Stimulated activated CD8-positive, alpha-beta memory T cell treated with anti-CD3 and anti-CD28 coated beads, Interleukin-15, amount 100 ng/mL, for 24 hours (primary cell): ENCODE measurements around the gene FAM90A26.
"Not testable (repeated sequence)": the region's sequence is repeated elsewhere in the genome, so short reads cannot be mapped to it uniquely, and the experiment has no call there.

Experiments used
- DNase-seq: peaks from one replicate; pipeline ENCODE4 v3.0.0-alpha.2; 2020; ENCODE audit warnings: low read depth

Gene FAM90A26

GRCh38 chr4:9169791-9170459, at the start of gene FAM90A26:
Gene FAM90A26 (plus strand): TSS chr4:9170409. CDS start chr4:9173173, 2,764 bp downstream.
- not testable (repeated sequence) for DNase-seq

GRCh38 chr4:9122711-9123110, 47.5 kb upstream of the FAM90A26 start:
- DNase-seq, result not testable (repeated sequence)

- DNase-seq, result not testable (repeated sequence)
These were observed 46.6 kb upstream of the FAM90A26 start for GRCh38 chr4:9123572-9124007.

- DNase-seq, result not testable (repeated sequence)
These were observed 44.5 kb upstream of the FAM90A26 start for GRCh38 chr4:9125601-9126161.

- not testable (repeated sequence) for DNase-seq
These were observed 38.8 kb upstream of the FAM90A26 start for GRCh38 chr4:9131420-9131819.

GRCh38 chr4:9132849-9133248, 37.4 kb upstream of the FAM90A26 start:
- not testable (repeated sequence) for DNase-seq

GRCh38 chr4:9134011-9134410, 36.2 kb upstream of the FAM90A26 start:
- not testable (repeated sequence) for DNase-seq

- not testable (repeated sequence) for DNase-seq
These were observed 35.7 kb upstream of the FAM90A26 start for GRCh38 chr4:9134556-9134955.

- DNase-seq, result not testable (repeated sequence)
These were observed 29.2 kb upstream of the FAM90A26 start for GRCh38 chr4:9141050-9141449.

- DNase-seq, result not testable (repeated sequence)
These were observed 27.4 kb upstream of the FAM90A26 start for GRCh38 chr4:9142786-9143185.

GRCh38 chr4:9143421-9144080, 26.7 kb upstream of the FAM90A26 start:
- DNase-seq, result no peak

GRCh38 chr4:9146967-9147366, 23.2 kb upstream of the FAM90A26 start:
- no peak for DNase-seq

GRCh38 chr4:9147368-9147767, 22.8 kb upstream of the FAM90A26 start:
- not testable (repeated sequence) for DNase-seq

GRCh38 chr4:9148611-9149409, 21.4 kb upstream of the FAM90A26 start:
- DNase-seq, result not testable (repeated sequence)

- not testable (repeated sequence) for DNase-seq
These were observed 18.4 kb upstream of the FAM90A26 start for GRCh38 chr4:9151809-9152179.

GRCh38 chr4:9152180-9153007, 17.8 kb upstream of the FAM90A26 start:
- peak; percentile 88 for DNase-seq

GRCh38 chr4:9153008-9153570, 17.1 kb upstream of the FAM90A26 start:
- peak; percentile 88 for DNase-seq

GRCh38 chr4:9153571-9154157, 16.5 kb upstream of the FAM90A26 start:
- not testable (repeated sequence) for DNase-seq

GRCh38 chr4:9155101-9155886, 14.9 kb upstream of the FAM90A26 start:
- DNase-seq, result not testable (repeated sequence)

GRCh38 chr4:9158392-9158791, 11.8 kb upstream of the FAM90A26 start:
- DNase-seq, result not testable (repeated sequence)
